Midbrain (tissue), 1 donor: ENCODE data around the gene CRYBA1.
"Not testable (repeated sequence)": the region's sequence is repeated elsewhere in the genome, so short reads cannot be mapped to it uniquely, and the experiment has no call there.

ENCODE experiments used
- DNase-seq: peaks from one replicate; lab custom pipeline; 2025; lab: John Stamatoyannopoulos, UW

Gene CRYBA1

DNA sequence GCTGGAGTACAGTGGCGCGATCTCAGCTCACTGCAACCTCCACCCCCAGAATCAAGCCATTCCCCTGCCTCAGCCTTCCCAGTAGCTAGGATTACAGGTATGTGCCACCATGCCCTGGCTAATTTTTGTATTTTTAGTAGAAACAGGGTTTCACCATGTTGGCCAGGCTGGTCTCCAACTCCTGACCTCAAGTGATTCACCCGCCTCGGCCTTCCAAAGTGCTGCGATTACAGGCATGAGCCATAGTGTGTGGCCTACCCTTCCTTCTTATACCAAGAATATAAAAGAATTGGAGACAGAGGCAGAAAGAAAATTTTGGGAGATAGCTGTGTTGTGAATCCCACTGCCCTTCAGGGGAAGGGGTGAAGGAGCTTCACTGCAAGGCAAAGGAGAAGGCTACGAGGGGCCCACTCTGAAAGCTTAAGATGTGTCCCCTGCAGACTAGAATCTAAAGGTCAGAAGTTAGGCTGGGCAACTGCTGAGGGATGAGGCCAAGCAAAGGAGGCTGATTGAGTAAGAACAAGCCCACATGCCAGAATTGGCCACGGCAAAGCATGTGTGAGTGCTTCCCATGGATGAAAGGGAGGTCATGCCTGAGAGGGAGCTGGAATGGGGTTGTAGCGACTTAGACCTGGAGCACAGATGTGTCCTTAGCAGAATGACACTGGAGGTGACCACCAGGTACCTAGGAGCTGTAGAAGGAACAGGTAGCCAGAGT, 8.4 kb upstream of the CRYBA1 start:
- no peak for DNase-seq

- no peak for DNase-seq
Measured at GRCh38 chr17:29240477-29240876, 6.2 kb upstream of the CRYBA1 start.

- DNase-seq: peak; percentile 57
Measured at GRCh38 chr17:29240968-29241963, 5.4 kb upstream of the CRYBA1 start.

- no peak for DNase-seq
Measured at GRCh38 chr17:29242051-29242450, 4.6 kb upstream of the CRYBA1 start.

- DNase-seq: no peak
Measured at GRCh38 chr17:29242790-29243189, 3.9 kb upstream of the CRYBA1 start.

GRCh38 chr17:29243792-29244191, 2.9 kb upstream of the CRYBA1 start:
- no peak for DNase-seq

DNA sequence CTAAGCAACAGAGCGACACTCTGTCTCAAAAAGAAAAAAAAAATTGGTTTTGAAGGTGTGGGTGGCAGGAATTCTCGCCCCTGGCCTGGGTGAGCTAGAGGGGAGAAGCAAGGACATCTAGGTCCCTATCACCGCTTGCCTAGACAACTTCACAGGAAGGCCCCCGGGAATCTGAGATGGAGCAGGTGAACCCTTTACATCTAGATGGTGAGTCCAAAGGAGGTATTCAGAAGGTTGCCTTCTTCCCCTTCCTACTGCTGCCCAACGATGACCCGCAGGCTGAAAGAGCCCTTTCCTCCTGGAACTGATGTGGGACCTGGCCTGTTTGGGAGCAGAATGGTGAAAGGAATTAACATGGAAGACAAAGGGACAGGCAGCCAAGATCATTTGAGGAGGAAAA, 1.3 kb upstream of the CRYBA1 start:
- DNase-seq: no peak

GRCh38 chr17:29247219-29247618, 560 bp downstream of the CRYBA1 start:
- DNase-seq: no peak

GRCh38 chr17:29248845-29249244, 2.2 kb downstream of the CRYBA1 start:
- no peak for DNase-seq

- no peak for DNase-seq
Measured at GRCh38 chr17:29250666-29251065, 4.0 kb downstream of the CRYBA1 start.

DNA sequence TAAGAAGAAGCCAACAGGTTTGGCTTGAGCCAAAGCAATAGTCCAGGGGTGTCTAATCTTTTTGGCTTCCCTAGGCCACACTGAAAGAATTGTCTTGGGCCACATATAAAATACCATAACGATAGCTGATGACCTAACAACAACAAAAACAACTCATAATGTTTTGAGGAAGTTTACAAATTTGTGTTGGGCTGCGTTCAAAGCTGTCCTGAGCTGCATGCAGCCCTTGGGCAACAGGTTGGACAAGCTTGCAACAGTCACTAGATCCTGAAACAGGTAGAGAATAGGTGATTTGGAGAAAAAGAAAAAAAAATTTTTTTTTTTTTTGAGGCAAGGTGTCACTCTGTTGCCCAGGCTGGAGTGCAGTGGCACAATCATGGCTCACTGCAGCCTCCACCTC, 4.5 kb downstream of the CRYBA1 start:
- DNase-seq: no peak

GRCh38 chr17:29252101-29252791, 5.6 kb downstream of the CRYBA1 start:
- DNase-seq: no peak

DNA sequence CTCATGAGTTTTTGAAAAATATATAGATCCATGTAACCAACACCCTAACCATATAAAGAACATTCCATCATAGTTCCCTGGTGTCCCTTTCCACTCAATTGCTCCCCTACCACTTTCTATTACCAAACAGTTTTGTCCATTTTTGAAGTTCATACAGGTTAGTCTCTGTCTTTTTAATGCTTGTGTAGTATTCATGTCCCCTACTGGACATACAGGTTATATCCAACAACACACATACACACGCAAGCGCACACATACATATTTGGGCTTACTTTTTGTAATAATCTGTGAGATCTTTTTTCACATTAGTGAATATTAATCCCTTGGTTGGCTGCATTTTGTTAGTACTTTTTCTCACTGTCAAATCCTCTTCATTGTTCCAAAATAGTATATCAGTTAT, 6.4 kb downstream of the CRYBA1 start:
- no peak for DNase-seq

GRCh38 chr17:29255926-29256522, 9.4 kb downstream of the CRYBA1 start:
- DNase-seq: no peak

DNA sequence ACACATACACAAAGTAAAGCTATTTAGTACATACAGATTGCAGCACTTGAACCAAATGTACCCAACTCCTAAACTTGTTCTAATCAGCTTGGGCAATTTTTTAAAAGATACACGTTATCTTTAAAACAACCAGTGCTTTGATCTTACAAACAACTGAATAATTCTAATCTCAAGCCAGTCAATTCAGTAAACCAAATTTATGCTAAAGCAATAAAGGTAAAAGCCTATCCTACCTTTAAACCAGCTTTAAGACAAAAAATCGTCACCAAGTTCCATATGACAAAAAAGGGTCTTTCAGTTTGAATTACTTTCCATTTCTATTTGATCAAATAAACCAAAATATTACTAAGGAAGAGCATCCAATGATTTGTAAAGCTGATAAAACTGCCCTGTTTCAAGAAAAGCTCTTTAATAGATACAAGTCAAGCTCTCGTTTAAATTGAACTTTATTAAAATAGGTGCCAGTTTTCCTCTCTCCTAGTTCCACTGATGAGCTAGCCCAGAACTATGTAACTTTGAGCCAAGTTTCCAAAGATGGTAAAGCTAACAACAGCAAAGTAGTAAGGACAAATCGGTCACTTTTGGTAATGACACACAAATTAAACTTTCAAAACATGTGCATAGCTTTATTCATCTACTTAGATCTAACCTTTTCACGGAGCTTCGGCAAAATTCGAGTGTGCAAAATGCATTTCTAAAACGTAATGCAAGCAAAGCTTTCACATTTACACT, 10.2 kb downstream of the CRYBA1 start:
- DNase-seq: no peak

DNA sequence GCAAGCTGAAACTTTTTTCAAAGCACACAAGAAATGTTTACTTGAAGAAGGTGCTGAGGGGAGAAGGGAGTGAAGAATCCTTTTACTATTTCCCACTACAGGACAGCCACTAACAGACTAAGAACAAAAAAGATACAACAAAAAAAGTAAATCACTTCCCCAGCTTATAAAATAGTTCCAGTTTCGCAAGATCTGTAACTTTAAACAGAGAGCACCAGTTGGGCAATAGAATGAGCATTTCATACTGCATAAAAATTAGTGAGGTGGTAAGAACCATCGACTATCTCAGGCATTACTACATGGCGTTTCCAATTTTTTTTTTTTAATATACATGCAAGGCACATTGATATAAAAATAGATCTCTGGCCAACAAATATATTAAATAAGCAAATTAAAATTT, 11.1 kb downstream of the CRYBA1 start:
- DNase-seq: no peak

DNA sequence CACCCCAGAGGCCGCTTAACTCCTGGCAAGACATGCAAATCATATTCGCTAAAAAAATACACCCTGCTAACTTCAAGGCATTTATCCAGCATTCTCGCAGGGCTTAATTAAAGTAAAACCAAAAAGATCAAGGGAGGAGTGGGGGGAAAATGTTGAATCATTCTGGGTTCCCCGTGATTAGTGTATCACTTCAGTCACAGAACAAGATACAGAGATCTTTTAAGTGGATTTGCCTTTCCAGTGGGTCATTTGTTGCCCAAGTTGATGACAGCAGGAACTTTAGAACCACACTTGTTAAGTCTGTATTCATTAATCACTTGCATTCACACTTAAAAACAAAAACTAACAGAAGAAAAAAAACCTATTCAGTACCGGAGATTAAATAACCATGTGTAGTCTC, 17.3 kb downstream of the CRYBA1 start:
- DNase-seq: no peak

GRCh38 chr17:29271980-29272379, 25.3 kb downstream of the CRYBA1 start:
- not testable (repeated sequence) for DNase-seq

GRCh38 chr17:29273924-29274323, 27.3 kb downstream of the CRYBA1 start:
- no peak for DNase-seq

- no peak for DNase-seq
Measured at GRCh38 chr17:29278692-29279091, 32.0 kb downstream of the CRYBA1 start.

DNA sequence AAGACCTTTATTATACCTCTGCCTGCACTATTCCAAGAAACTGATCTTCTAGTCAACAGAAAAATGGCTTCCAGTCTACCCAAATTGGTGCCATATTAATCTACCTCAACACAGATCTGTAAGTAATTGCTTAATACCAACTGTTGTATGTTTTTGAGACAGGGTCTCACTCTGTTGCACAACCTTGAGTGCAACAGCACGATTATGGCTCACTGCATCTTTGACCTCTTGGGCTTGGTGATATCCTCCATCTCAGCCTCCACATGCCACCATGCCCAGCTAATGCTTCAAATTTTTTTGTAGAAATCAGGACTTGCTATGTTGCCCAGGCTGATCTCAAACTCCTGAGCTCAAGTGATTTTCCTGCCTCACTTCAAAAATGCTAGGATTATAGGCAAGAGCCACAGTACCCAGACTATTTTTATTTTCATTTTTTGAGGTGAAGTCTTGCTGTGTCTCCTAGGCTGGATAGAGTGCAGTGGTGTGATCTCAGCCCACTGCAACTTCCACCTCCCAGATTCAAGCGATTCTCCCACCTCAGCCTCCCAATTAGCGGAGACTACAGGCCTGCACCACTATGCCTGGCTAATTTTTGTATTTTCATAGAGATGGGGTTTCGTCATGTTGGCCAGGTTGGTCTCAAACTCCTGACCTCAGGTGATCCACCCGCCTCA, 32.9 kb downstream of the CRYBA1 start:
- no peak for DNase-seq
